Choroid plexus epithelial cell (primary cell): ENCODE data around the gene EIF4H.
A peak's percentile ranks its signal among the peaks of the same experiment; 100 is the strongest.
"Not testable (repeated sequence)": the region's sequence is repeated elsewhere in the genome, so short reads cannot be mapped to it uniquely, and the experiment has no call there.

Source experiments
- DNase-seq: peaks from one replicate; pipeline ENCODE4 v3.0.0-alpha.2; 2010; ENCODE audit warnings: low read depth
- H3K4me3 ChIP-seq: 2 replicates; pipeline ENCODE4 v1.5.1; 2011; ENCODE audit warnings: low read depth, mild to moderate bottlenecking, control low read depth, low read length, moderate library complexity
- TF ChIP-seq, protein P1 (sequence below): conservative IDR thresholded peaks from 2 replicates; pipeline ENCODE4 v1.5.1; 2011; ENCODE audit warnings: low read depth, mild to moderate bottlenecking, control low read depth, inconsistent platforms, low read length, moderate library complexity

Gene EIF4H

DNA sequence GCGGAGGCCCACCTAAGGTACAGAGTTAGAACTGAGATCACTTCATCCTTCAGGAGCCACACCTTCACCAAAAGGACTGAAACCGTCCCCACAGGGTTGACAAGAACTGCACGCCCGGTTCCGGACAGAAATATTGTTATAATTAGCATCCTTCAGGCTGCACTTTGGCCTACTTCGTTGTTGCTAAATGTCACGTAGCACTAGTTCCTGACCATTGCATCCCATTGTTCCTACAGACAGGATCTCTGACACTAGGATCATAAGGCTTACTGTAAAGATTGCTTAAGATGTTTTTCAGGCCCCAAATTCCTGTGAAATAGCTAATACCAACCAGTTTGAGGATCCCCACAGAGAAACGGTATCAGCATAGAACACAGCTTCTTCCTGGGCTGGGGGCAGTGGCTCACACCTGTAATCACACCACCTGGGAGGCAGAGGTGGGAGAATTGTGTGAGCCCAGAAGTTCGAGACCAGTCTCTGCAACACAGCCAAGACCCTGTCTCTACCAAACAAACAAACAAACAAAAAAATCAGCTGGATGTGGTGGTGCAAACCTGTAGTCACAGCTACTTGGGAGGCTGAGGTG is 18.3 kb upstream of the EIF4H start:
- no peak for DNase-seq
- TF ChIP-seq, protein P1, sequence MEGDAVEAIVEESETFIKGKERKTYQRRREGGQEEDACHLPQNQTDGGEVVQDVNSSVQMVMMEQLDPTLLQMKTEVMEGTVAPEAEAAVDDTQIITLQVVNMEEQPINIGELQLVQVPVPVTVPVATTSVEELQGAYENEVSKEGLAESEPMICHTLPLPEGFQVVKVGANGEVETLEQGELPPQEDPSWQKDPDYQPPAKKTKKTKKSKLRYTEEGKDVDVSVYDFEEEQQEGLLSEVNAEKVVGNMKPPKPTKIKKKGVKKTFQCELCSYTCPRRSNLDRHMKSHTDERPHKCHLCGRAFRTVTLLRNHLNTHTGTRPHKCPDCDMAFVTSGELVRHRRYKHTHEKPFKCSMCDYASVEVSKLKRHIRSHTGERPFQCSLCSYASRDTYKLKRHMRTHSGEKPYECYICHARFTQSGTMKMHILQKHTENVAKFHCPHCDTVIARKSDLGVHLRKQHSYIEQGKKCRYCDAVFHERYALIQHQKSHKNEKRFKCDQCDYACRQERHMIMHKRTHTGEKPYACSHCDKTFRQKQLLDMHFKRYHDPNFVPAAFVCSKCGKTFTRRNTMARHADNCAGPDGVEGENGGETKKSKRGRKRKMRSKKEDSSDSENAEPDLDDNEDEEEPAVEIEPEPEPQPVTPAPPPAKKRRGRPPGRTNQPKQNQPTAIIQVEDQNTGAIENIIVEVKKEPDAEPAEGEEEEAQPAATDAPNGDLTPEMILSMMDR = no peak
- no peak overlapping the region for H3K4me3 ChIP-seq

DNA sequence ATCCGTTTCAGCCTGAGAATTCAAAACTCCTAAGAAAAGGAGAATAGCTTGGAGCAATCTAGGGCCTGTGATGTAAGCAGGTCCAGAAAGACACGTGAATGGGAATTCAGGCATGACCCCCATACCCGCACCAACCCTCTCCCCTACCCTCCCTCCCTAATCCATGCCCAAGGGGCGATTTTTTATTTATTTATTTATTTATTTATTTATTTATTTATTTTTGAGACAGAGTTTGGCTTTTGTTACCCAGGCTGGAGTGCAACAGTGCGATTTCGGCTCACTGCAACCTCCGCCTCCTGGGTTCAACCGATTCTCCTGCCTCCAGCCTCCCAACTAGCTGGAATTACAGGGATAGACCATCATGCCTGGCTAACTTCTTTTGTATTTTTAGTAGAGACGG is 16.6 kb upstream of the EIF4H start:
- no peak overlapping the region for H3K4me3 ChIP-seq
- TF ChIP-seq, protein P1 = no peak
- DNase-seq = no peak

DNA sequence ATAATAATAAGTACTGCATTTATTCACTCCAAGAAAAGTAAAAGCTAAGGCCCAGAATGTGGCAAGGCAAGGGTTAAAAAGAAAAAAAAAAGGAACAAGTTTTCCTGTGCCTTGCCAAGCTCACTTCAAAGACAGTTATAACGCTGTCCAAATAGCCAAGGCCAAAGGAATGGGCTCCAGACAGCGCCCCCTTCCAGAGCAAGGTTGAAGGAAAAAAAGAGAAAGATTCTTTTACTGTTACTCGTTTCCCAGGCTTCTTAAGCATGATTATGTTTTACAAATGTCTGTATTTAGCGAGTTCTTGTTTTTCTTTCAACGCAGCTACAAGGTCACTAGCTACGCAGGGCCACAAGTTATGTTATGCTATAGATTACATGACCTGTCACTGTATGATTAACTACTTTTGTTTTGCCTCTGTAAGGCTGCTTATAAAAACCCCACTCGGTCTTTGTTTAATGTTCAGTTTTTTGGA is 9.1 kb upstream of the EIF4H start:
- no peak overlapping the region for H3K4me3 ChIP-seq
- DNase-seq = peak; percentile 62
- TF ChIP-seq, protein P1 = peak; percentile 75

DNA sequence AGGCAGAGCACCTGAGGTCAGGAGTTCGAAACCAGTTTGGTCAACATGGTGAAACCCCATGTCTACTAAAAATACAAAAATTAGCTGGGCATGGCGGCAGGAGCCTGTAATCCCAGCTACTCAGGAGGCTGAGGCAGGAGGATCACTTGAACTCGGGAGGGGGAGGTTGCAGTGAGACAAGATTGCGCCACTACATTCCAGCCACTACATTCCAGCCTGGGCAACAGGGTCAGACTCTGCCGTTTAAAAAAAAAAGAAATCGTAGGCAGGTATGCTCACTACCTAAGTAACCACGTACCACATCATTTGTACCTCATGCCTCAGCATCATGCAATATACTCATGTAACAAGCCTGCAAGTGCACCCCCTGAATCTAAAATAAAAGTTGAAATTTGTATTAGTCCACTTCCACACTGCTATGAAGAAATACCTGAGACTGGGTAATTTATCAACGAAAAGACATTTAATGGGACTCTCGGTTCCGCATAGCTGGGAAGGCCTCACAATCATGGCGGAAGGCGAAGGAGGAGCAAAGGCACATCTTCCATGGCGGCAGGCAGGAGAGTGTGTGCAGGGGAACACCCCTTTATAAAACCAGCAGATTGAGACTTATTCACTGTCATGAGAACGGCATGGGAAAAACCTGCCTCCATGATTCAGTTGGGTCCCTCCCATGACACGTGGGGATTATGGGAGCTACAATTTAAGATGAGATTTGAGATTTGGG is 8.1 kb upstream of the EIF4H start:
- TF ChIP-seq, protein P1 = no peak
- DNase-seq = no peak

DNA sequence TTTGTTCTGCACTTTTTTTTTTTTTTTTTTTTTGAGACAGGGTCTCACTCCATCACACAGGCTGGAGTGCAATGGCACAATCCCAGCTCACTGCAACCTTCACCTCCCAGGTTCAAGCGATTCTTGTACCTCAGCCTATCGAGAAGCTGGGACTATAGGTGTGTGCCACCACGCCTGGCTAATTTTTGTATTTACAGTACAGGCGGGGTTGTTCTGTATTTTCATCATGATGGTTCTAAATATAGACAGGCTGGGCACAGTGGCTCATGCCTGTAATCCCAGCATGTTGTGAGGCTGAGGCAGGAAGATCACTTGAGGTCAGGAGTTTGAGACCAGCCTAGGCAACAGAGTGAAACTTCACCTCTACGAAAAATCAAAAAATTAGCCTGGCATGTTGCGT is 6.8 kb upstream of the EIF4H start:
- H3K4me3 ChIP-seq, DNase-seq: not testable (repeated sequence)

More for the DNA sequence above, 8.1 kb upstream of the EIF4H start:
- H3K4me3 ChIP-seq = no peak overlapping the region

DNA sequence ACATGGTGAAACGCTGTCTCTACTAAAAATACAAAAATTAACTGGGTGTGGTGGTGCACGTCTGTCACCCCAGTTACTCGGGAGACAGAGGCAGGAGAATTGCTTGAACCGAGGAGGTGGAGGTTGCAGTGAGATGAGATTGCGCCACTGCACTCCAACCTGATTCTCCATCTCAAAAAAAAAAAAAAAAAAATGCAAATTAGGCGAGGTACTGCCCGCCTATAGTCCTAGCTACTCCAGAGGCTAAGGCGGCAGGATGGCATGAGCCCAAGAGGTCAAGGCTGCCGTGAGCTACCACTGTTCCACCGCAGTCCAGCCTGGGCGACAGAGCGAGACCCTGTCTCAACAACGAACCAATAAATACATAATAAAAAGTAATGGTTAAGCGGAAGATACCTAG is 1.1 kb upstream of the EIF4H start:
- no peak for DNase-seq
- H3K4me3 ChIP-seq = peak overlapping the region; percentile 93
- TF ChIP-seq, protein P1 = no peak

DNA sequence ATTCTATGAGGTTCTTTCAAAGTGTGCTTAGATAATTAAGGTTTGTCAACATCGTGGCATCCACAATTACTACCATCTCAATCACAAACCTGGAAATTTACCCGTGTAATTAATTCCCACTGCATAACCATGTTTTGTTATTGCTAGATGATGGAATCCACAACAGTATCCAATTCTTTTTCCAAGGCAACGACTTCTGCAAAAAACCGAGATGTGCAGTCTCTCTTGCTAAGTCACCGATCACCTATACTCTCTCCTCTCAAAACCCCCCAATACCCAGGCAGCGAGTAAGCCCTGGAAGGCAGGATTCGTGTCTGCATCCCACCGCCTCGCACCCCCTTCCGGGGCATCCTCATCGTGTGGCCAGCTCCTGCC is 678 bp upstream of the EIF4H start:
- peak overlapping the region; percentile 93 for H3K4me3 ChIP-seq
- DNase-seq = no peak
- TF ChIP-seq, protein P1 = no peak
